Kidney (tissue), 14 donors: ENCODE data around the gene MTFR2. TPM values are rescaled to one million over a fixed set of nuclear protein-coding genes. Genes with fewer than 3 reads are reported as not detected.

ENCODE experiments used
- DNase-seq, 5 donors: peaks; one replicate each; pipeline ENCODE4 v3.0.0-alpha.2; 2013 to 2020
- FAIRE-seq: peaks from 2 replicates; lab custom pipeline; 2012; peaks lifted over from hg19 to GRCh38; lab: Jason Lieb, UNC
- H3K27ac ChIP-seq, 2 donors: one replicate each; pipeline ENCODE4 v1.7.0; 2013; ENCODE audit warnings: low read depth in 2 of 2, low read length in 2 of 2, inconsistent platforms in 1 of 2
- H3K27me3 ChIP-seq: one replicate; pipeline ENCODE4 v1.7.1; 2013; ENCODE audit warnings: low read length, inconsistent platforms; ENCODE audit not compliant: control insufficient read depth, insufficient read depth
- H3K36me3 ChIP-seq, 3 donors: one replicate each; pipeline versions ENCODE4 v1.7.0 to v1.7.1; 2013; ENCODE audit warnings: low read length in 3 of 3, control low read depth in 1 of 3, inconsistent platforms in 1 of 3; ENCODE audit not compliant: insufficient read depth in 3 of 3, control insufficient read depth in 2 of 3
- H3K4me1 ChIP-seq, 3 donors: one replicate each; pipeline versions ENCODE4 v1.7.0 to v1.7.1; 2013; ENCODE audit warnings: low read length in 3 of 3, inconsistent platforms in 1 of 3, low read depth in 1 of 3; ENCODE audit not compliant: control insufficient read depth in 2 of 3, insufficient read depth in 2 of 3
- H3K4me3 ChIP-seq, 3 donors: one replicate each; pipeline versions ENCODE4 v1.7.0 to v1.8.1; 2013; ENCODE audit warnings: low read length in 3 of 3, control low read depth in 1 of 3, inconsistent platforms in 1 of 3
- H3K9ac ChIP-seq, 3 donors: one replicate each; pipeline versions ENCODE4 v1.7.0 to v1.7.1; 2013; ENCODE audit warnings: low read length in 3 of 3, control low read depth in 1 of 3, inconsistent platforms in 1 of 3
- H3K9me3 ChIP-seq, 3 donors: one replicate each; pipeline versions ENCODE4 v1.7.0 to v1.7.1; 2013; ENCODE audit warnings: low read length in 3 of 3, control low read depth in 1 of 3, inconsistent platforms in 1 of 3; ENCODE audit not compliant: control insufficient read depth in 2 of 3, insufficient read depth in 1 of 3
- CTCF ChIP-seq: IDR thresholded peaks from 3 replicates; pipeline ENCODE4 v1.5.1; 2012; ENCODE audit warnings: mild to moderate bottlenecking, moderate library complexity, borderline replicate concordance; ENCODE audit not compliant: insufficient read depth; ENCODE audit errors: extremely low read depth
- intact Hi-C: fragments of 100-400 bp; cut with DNase I; formaldehyde crosslinking; loops from one replicate; pipeline ENCODE4 v1.11.1; 2022
- polyA plus RNA-seq: library from polyadenylated mRNA; stranded (reverse); fragments of 350-450 nt; fragmentation: Illumina TruSeq; extraction: RNeasy Lipid Tissue Mini Kit (QIAGEN cat#74804); gene quantifications from one replicate; pipeline ENCODE4 v1.2.3, GENCODE V29; 2014; ENCODE audit warnings: low read depth, low replicate concordance; ENCODE audit not compliant: insufficient read depth
- total RNA-seq: library from RNA; stranded (reverse); fragmentation: NEBNext Ultra II Directional; extraction: Animal tissue kit (Norgen Biotek cat#: 25700); gene quantifications from one replicate; pipeline ENCODE4 v1.2.1, GENCODE V29; 2021
- donor health status: control.
- donor health status: control.
- donor health status: control.
- donor health status: control.
- donor health status: control.
- donor health status: DM: yes; HTN: yes; CAD: no.
- donor health status: Normal renal cell carcinoma (clear cell type).

The MTFR2 gene
- total and polyA plus RNA-seq, 2 donors from 2014 or later: 0.65 to 1.3 TPM

DNA sequence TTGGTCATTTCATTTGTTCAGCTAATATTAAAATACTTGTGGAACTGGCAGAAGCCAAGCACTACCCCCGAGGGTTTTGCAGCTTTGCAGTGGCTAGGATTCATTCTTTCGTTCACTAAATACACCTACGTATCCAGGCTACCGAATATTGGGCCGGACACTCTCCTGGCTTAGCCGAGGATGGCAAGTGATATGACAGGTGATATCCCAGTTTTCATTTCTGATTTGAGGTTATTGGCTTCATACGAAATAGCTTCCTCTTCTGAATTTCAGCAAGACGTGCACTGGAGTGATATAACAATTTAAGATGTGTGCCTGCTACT, 536 bp upstream of the MTFR2 start:
- Histone ChIP-seq H3K4me3 (peak overlapping the region; percentile 72 to 84 (median 82)), H3K9me3 (no peaks in the 10 kb centered on the region), H3K27me3 (no peaks in the 10 kb centered on the region), H3K27ac (no peak overlapping the region), H3K36me3 (no peaks in the 10 kb centered on the region), H3K4me1 (peaks cover 0 to 8% (median 6%) of the 10 kb centered on the region in 3 donors), H3K9ac (peak overlapping the region; percentile 9 to 79 (median 74))
- no peak for DNase-seq
- TF ChIP-seq CTCF: no peak
- FAIRE-seq: no peak
- intact Hi-C loops: no loop called here

GRCh38 chr6:136249336-136249735, 775 bp downstream of the MTFR2 start:
- H3K9me3 ChIP-seq: no peaks in the 10 kb centered on the region
- peak overlapping the region in 2 of 3 donors; percentile 82 to 84 for H3K4me3 ChIP-seq
- H3K27ac ChIP-seq: no peak overlapping the region
- intact Hi-C loops: no loop called here
- FAIRE-seq (no peak), DNase-seq (no peak)
- no peaks in the 10 kb centered on the region for H3K36me3 ChIP-seq
- no peak overlapping the region for H3K9ac ChIP-seq
- no peaks in the 10 kb centered on the region for H3K27me3 ChIP-seq
- no peak for TF ChIP-seq CTCF
- peaks cover 0 to 8% (median 6%) of the 10 kb centered on the region in 3 donors for H3K4me1 ChIP-seq

GRCh38 chr6:136244061-136244616, 6.0 kb downstream of the MTFR2 start:
- Histone ChIP-seq H3K4me3 (no peak overlapping the region), H3K27ac (no peak overlapping the region), H3K9ac (no peak overlapping the region), H3K27me3 (no peaks in the 10 kb centered on the region), H3K9me3 (no peaks in the 10 kb centered on the region), H3K4me1 (no peaks in the 10 kb centered on the region), H3K36me3 (no peaks in the 10 kb centered on the region)
- intact Hi-C loops: no loop called here
- DNase-seq (no peak), FAIRE-seq (no peak)
- no peak for TF ChIP-seq CTCF
